Transverse colon (tissue), 4 donors: ENCODE data around the gene EXD3. TPM values are rescaled to one million over a fixed set of nuclear protein-coding genes. Genes with fewer than 3 reads are reported as not detected.

Experiments
- DNase-seq: peaks from one replicate; pipeline ENCODE4 v3.0.0-alpha.2; 2019
- H3K27ac ChIP-seq, 4 donors: fragments of 200-600 bp; sonication (generic); 2 replicates each; pipeline ENCODE4 v1.5.1; 2016 to 2018; ENCODE audit warnings: inconsistent platforms in 4 of 4
- H3K27me3 ChIP-seq: fragments of 200-600 bp; sonication (generic); 2 replicates; pipeline ENCODE4 v1.5.1; 2017; ENCODE audit warnings: inconsistent platforms
- H3K36me3 ChIP-seq, 4 donors: fragments of 200-600 bp; sonication (generic); 2 replicates each; pipeline ENCODE4 v1.5.1; 2017 to 2019; ENCODE audit warnings: inconsistent platforms in 4 of 4
- H3K4me1 ChIP-seq, 4 donors: fragments of 200-600 bp; sonication (generic); 2 replicates each; pipeline ENCODE4 v1.5.1; 2017 to 2020; ENCODE audit warnings: inconsistent platforms in 4 of 4
- H3K4me3 ChIP-seq, 4 donors: fragments of 200-600 bp; sonication (generic); 1 replicate in 1 of 4; 2 replicates in 3 of 4; pipeline versions ENCODE4 v1.5.1 to v1.6.1; 2017 to 2019; ENCODE audit warnings: inconsistent platforms in 4 of 4
- H3K9me3 ChIP-seq, 2 donors: fragments of 200-600 bp; sonication (generic); 2 replicates each; pipeline ENCODE4 v1.5.1; 2017 to 2019; ENCODE audit warnings: inconsistent platforms in 2 of 2
- EP300 ChIP-seq: sonication (generic); formaldehyde crosslinking; IDR thresholded peaks from one replicate; pipeline ENCODE4 v1.6.1; 2017; ENCODE audit warnings: antibody characterized with exemption, low read depth
- POLR2A ChIP-seq: fragments of 450-650 bp; IDR thresholded peaks from one replicate; pipeline ENCODE4 v1.6.1; 2016; ENCODE audit warnings: antibody characterized with exemption, mild to moderate bottlenecking, moderate library complexity
- POLR2AphosphoS5 ChIP-seq, 3 donors: sonication (generic); formaldehyde crosslinking; IDR thresholded peaks; one replicate each; pipeline ENCODE4 v1.6.1; 2016; ENCODE audit warnings: antibody characterized with exemption in 3 of 3
- WGBS, 2 donors: methylation state at CpG; one replicate each; pipeline ENCODE4 v1.1.5; 2018; ENCODE audit warnings: low coverage in 1 of 2; 5-methylcytosine and 5-hydroxymethylcytosine counted together
- in situ Hi-C, 4 donors: fragments of 200-750 bp; cut with MboI; loops; one replicate each; pipeline versions ENCODE4 v1.15.0 to v1.15.1; 2017; ENCODE audit warnings: low sequenced_read_pairs in 3 of 4, low pct_ligation_motif_present in 1 of 4, low pct_unique_long_range_greater_than_20kb in 1 of 4
- intact Hi-C: fragments of 100-400 bp; cut with DNase I; formaldehyde crosslinking; loops from one replicate; pipeline ENCODE4 v1.15.1; 2023; ENCODE audit warnings: low total_unique reads
- total RNA-seq, 4 donors: library from RNA; depleted of rRNA; stranded (reverse); fragments of >200 nt; gene quantifications; one replicate each; pipeline ENCODE4 v1.1.0, GENCODE V29; 2016
- TF ChIP-seq, protein P1 (sequence below), 5 experiments: fragments of 200-600 bp in 3 of 5; fragments of 450-650 bp in 2 of 5; sonication (generic) in 3 of 5; IDR thresholded peaks; 1 replicate in 2 of 5; 2 replicates in 3 of 5; pipeline ENCODE4 v1.5.1; 2016 to 2017; ENCODE audit warnings: antibody characterized with exemption in 5 of 5, inconsistent platforms in 3 of 5, mild to moderate bottlenecking in 2 of 5, moderate library complexity in 1 of 5

EXD3 gene
- total RNA-seq, 4 donors from 2014 or later: 47.6 to 228 (median 74.2) TPM

DNA sequence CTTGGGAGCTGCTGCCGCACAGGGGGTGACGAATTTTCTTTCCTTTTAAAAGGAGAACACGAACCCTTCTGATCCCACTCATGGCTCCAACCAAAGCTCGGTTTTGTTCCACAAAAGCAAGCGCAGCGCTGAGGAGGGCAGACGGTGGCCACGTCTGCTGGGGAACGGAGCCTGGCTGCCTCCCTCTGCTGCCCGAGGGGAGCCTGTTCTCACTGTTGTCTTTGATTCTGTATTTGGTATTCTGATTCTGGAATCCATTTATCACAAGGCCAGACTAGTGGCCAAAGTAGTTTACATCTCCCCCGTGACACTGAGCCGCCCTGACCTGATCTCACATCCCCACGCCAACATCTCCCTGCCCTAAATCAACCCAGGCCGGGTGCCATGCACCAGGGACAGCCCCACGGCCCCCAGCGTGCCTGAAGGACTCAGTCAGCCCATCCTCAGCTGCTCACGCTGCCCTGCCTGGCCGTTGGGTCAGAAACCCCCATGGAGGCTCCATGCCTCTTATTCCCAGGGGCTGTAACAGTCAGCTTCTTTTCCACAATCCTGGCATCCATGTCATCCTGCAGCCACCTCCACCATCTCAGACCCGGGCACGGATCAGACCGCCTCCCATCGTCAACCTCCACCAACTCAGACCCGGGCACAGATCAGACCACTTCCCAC lies 42.9 kb upstream of the EXD3 start:
- intact Hi-C loops: no loop called here
- H3K9me3 ChIP-seq: no peaks in the 10 kb centered on the region
- in situ Hi-C loops: no loop called here
- H3K36me3 ChIP-seq: no peaks in the 10 kb centered on the region
- WGBS, 2 donors: 83 to 87% methylated on average over 10 to 23 of the region's 23 CpGs
- H3K4me3 ChIP-seq: no peak overlapping the region
- H3K4me1 ChIP-seq: no peaks in the 10 kb centered on the region
- TF ChIP-seq, protein P1, sequence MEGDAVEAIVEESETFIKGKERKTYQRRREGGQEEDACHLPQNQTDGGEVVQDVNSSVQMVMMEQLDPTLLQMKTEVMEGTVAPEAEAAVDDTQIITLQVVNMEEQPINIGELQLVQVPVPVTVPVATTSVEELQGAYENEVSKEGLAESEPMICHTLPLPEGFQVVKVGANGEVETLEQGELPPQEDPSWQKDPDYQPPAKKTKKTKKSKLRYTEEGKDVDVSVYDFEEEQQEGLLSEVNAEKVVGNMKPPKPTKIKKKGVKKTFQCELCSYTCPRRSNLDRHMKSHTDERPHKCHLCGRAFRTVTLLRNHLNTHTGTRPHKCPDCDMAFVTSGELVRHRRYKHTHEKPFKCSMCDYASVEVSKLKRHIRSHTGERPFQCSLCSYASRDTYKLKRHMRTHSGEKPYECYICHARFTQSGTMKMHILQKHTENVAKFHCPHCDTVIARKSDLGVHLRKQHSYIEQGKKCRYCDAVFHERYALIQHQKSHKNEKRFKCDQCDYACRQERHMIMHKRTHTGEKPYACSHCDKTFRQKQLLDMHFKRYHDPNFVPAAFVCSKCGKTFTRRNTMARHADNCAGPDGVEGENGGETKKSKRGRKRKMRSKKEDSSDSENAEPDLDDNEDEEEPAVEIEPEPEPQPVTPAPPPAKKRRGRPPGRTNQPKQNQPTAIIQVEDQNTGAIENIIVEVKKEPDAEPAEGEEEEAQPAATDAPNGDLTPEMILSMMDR (IDR thresholded peaks at IDR 0.05): no peak
- TF ChIP-seq EP300 (no peak), POLR2AphosphoS5 (IDR thresholded peaks at IDR 0.05) (no peak), POLR2A (no peak)
- no peak for DNase-seq
- H3K27ac ChIP-seq: no peak overlapping the region
- H3K27me3 ChIP-seq: no peaks in the 10 kb centered on the region

DNA sequence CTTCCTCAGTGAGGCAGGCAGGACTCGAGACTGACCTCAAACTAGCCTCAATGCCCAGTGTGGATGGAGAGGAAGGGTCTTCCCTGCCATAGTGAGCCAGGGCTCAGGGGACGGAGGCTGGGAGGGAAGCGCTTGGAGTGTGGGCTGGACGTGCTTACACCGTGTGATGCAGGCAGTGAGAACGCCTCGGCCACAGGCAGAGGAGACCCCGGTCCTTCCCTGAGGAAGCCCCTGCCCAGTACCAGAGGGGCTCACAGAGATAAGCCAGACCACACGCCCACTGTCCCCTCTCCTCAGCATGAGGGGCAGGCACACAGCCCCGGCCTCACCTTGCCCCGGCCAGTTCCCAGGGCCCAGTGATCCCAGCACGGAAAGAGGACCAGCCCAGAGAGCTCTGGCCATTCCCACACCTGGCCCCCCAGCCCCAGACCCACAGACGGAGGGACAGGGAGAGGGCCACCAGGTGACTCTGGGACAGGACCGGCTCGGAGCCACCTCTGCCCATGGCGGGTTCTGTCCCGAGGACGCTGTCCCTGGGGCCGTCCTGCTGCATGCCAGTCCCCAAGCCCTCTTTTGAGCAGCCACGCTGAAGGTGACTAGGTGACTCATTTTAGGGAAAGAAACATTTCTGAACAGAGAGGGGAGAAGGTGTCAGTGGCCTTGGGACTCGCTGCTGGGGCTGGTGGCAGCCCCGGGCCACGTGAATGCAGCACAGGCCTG lies 42.2 kb upstream of the EXD3 start:
- no peak overlapping the region for H3K27ac ChIP-seq
- TF ChIP-seq, protein P1 (IDR thresholded peaks at IDR 0.05): no peak
- TF ChIP-seq POLR2AphosphoS5 (IDR thresholded peaks at IDR 0.05): no peak
- TF ChIP-seq POLR2A: no peak
- no peak for TF ChIP-seq EP300
- DNase-seq: no peak
- WGBS, 2 donors: 88 to 94% methylated on average over 5 to 15 of the region's 23 CpGs
- no peaks in the 10 kb centered on the region for H3K9me3 ChIP-seq
- H3K27me3 ChIP-seq: no peaks in the 10 kb centered on the region
- H3K36me3 ChIP-seq: no peaks in the 10 kb centered on the region
- H3K4me3 ChIP-seq: no peak overlapping the region
- intact Hi-C loops: no loop called here
- in situ Hi-C loops: no loop called here
- peaks cover 0 to under 1% (median 0%) of the 10 kb centered on the region in 4 donors for H3K4me1 ChIP-seq

DNA sequence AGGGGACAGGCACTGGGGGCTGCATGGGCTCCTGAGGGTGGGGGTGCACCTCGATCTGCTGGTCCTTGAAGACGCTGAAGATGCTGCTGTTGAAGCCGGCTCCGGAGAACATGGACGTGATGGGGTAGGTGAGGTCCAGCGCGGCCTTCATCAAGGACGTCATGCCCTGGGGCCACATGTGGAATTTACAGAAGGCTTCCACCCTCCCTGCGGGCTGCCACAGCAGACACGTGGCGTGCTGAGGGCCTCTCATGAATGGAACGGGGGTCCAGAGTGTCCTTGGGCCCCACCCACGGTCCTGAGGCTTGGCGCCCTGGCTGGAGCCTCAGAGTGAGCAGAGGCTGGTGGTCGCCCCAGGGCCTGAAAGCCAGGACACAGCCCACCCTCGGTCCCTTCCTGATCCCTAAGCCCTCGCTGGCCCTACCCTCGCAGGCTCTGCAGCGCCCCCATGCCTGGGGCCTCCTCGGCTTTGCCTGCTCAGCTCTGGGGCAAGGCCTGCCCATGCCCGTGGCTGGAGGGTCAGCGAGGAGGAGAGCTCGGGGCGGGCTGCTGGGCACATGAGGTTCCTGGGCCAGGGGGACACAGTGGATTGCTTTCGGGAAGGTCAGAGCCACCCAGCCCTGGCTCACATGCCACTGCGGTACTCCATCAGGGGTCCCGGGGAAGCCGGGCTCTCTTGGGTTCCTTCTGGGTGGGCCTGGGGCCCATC lies 41.5 kb upstream of the EXD3 start:
- Histone ChIP-seq H3K27ac (no peak overlapping the region), H3K4me3 (no peak overlapping the region), H3K36me3 (no peaks in the 10 kb centered on the region), H3K9me3 (no peaks in the 10 kb centered on the region), H3K4me1 (peaks cover 4 to 7% (median 6%) of the 10 kb centered on the region in 4 donors), H3K27me3 (no peaks in the 10 kb centered on the region)
- in situ Hi-C loops: no loop called here
- intact Hi-C loops: no loop called here
- TF ChIP-seq POLR2A (no peak), POLR2AphosphoS5 (IDR thresholded peaks at IDR 0.05) (no peak), EP300 (no peak)
- TF ChIP-seq, protein P1 (IDR thresholded peaks at IDR 0.05): no peak
- DNase-seq: no peak
- WGBS, 2 donors: 92% methylated on average over 22 of the region's 28 CpGs; no CpG with 5 or more reads in 1 of the 2 donors

- intact Hi-C loops: no loop called here
- Histone ChIP-seq H3K36me3 (no peaks in the 10 kb centered on the region), H3K4me1 (peaks cover 5 to 9% (median 7%) of the 10 kb centered on the region in 4 donors), H3K9me3 (no peaks in the 10 kb centered on the region), H3K27me3 (no peaks in the 10 kb centered on the region), H3K27ac (no peak overlapping the region), H3K4me3 (no peak overlapping the region)
- no peak for TF ChIP-seq EP300
- TF ChIP-seq POLR2A: no peak
- TF ChIP-seq, protein P1 (IDR thresholded peaks at IDR 0.05): no peak
- TF ChIP-seq POLR2AphosphoS5 (IDR thresholded peaks at IDR 0.05): no peak
- DNase-seq: no peak
- in situ Hi-C loops: no loop called here
- 97% methylated on average over 15 of the region's 18 CpGs; no CpG with 5 or more reads in 1 of the 2 donors for WGBS, 2 donors
Observed at GRCh38 chr9:137463931-137464290, 40.9 kb upstream of the EXD3 start.
